HS-27A (cell line): ENCODE results near the gene ABTB2.
A peak's percentile ranks its signal among the peaks of the same experiment; 100 is the strongest.

Experiments used
- DNase-seq: peaks from one replicate; pipeline ENCODE4 v3.0.0-alpha.2; 2012; ENCODE audit warnings: low read depth, missing footprints

Gene ABTB2

DNA sequence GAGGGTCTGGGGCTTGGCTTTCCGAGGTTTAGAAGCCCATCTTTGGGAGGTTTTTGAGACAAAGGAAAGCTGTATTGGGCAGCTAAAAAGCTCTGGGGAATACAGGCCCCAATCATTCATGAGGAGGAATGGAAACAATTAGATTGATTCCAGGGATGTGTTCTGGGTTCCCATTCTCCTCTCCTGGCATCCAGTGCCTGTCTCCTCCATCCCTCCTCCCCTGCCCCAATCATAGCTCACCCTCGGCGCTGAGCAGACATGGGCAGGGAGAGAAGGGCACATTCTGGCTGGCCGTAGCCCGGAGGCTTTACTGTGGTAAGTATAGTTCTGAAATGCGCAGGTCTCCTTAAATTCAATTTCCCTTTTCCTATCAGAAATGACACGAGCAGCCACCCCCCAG lies 42.4 kb downstream of the ABTB2 start:
- no peak for DNase-seq

DNA sequence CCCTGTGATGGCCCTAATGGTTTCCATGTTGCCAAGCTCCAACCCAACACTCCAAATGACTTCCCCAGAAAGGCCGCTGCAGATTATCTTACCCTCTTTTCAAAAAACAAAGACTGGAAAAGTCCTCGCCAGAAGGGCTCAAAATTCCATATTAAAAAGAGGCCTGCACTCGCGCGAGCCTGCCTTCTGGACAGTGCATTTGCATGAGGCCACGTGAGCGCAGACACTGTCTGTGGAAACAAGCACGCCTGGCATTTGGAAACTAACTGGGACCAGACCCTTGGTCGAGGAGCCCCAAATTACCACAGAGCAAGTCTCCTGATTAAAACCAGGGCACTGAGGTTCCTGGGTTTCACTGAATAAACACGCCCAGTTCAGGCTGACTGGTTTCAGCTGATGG lies 42.9 kb downstream of the ABTB2 start:
- DNase-seq: no peak

DNA sequence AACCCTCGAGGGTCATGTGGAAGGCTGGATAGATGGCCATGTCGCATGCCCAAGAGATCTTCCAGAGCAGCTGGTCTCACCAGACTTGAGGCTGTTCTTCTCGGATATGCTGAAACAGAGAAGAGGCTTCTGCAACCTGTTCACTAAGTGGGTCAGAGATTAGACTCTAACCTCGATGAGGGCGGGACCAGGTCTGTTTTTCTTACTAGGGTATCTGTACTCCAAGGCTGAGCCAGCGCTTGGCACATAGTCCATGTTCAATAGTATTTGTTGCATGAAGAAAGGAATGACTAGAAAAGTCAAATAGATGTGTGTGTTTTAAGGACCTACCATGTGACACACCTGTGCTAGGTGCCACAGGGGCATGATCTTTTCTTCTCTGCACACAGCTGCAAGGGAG lies 43.6 kb downstream of the ABTB2 start:
- no peak for DNase-seq

DNA sequence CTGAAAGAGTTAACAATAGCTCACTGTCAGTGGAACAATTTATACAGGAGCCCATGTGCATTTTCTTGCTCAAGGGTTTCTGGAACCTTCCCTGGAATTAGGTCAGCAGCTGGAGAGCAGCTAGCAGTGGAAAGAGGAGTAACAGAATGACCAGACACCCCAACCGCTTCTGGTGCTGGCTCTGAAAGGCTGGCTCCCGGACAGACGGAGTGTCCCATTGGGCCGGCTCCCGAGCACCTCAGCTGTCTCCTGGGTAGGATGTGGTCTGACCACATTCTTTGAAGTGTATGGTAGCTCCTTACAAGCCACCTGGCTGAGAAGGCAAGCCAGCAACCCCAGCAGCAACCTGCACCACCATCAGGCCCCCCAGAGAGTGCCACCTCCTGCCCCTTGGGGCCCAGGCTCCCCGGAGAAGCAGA lies 44.7 kb downstream of the ABTB2 start:
- no peak for DNase-seq

DNA sequence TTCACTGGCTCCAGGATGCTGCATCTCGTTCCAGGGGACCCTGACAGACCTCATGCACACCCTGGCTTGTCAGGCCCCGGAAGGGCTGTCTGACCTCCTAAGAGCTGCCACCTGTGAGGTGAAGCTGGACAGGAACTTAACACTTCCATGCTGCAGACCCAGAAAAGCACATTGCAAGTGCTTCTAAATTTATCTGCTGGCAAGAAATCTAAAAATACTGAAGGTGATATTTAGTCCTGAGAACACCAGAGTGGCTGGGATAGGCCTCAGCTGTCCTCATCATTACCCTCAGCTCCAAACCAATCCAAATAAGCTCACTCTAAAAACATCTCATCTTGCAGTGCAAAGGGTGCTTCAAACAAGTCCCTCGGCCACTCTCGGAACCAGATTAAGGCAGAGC lies 46.7 kb downstream of the ABTB2 start:
- DNase-seq: no peak

DNA sequence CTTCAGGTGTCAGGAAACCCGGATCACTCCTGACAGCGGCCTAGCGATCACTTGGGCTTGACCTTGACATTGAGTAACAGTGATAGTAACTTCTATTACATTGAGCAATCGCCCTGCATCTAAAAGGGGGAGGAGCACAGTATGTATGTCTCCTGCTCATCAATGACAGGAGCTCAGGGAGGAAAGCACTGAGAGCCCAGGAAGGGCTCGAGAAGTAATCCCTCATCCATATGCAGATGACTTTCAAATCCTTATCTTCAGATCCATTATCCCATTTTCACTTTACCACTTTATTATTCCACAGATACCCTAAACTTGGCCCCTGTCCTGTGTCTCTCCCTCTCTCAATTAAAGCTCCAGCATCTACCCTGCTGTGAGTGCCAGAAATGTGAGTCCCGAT lies 47.8 kb downstream of the ABTB2 start:
- no peak for DNase-seq

DNA sequence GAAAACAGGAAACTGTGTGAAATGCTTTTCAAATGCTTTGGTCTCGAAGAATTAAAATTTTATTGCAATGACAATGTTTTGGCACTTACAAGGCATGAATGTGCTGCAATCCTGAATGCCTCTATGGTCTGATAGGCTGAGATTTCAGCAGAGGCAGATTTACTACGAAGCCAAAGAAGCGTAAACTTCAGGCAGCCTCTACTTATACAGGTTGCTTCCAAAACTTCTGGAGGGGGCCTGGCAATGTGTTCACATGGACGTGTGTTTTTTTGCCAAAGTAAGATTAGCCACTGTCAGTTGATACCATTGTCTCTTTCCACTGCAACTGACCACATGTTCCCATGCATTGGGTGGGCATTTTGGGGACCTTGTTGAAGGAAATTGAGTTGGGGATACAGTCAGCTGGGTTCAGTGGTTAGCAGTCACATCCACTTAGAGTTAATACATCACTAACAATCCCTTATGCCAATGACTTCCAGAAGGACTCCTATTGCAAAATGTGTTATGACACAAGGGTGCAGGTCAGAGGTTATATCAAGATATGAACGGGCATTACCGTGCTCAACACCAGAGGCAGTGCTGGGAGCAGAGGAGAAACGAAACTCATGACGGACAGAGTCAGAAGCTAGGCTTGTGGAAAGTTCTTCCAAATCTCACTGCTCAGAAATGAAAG lies 48.8 kb downstream of the ABTB2 start:
- DNase-seq: no peak

DNA sequence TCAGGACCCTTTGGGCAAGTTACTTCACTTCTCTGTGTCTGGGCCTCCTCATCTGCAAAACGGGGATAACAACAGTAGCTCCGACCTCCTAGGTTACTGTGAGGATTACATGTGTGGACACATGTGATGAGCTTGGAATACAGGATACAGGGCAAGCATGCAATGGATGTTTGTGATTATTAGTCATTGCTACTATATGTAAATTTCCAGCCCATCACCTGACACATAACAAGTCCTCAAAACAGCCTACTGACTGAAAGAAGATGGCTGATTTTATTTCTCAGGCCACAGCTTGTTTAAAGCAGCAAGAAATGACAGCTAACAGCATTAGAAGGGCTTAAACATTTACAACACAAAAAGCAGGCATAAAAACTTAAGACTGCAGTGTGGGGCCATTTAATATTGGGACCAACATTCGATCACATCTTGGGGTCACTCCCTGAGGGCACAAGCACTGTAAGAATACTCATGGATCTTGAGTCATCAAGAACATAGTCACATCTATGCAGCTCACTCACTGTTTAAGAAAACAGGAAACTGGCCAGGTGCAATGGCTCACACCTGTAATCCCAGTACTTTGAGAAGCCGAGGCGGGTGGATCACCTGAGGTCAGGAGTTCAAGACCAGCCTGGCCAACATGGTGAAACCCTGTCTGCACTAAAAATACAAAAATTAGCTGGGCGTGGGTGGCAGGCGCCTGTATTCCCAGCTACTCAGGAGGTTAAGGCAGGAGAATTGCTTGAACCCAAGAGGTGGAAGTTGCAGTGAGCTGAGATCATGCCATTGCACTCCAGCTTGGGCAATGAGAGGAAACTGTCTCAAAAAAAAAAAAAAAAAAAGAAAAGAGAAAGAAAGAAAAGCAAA lies 49.5 kb downstream of the ABTB2 start:
- DNase-seq: no peak

DNA sequence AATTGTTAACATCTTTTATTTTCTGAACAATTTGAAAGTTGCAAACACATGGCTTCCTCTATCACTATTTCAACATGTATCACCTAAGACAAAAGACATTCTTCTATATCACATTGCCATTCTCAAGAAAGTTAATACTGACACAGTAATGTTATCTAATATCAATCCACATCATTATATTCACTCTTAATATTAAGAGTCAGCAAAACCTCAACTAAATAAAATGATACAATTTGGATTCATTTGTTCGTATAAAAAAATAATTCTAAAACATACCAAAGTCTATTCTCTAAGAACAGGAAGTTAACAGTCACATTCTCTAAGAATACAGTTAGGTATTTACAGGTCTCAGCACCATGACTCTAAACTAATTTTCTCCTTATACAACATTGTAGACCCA lies 52.0 kb downstream of the ABTB2 start:
- no peak for DNase-seq

DNA sequence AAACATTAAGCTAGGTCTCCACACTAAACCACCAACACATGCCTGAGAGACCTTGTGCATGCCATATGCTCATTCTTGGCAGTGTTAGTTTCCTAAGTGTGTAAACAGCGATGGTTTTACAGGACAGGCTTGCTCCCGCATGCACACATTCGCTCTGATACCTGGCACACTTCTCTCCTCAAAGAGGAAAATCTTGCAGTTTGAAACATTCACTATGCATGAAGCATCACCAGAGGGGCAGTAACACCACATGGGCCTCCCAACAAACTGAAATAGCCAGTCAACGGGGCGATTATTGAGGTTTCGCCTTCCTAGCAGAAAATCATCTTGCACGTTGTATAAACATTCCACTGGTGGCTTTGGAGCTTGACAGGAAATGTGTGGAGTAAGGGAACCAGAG lies 52.6 kb downstream of the ABTB2 start:
- no peak for DNase-seq

DNA sequence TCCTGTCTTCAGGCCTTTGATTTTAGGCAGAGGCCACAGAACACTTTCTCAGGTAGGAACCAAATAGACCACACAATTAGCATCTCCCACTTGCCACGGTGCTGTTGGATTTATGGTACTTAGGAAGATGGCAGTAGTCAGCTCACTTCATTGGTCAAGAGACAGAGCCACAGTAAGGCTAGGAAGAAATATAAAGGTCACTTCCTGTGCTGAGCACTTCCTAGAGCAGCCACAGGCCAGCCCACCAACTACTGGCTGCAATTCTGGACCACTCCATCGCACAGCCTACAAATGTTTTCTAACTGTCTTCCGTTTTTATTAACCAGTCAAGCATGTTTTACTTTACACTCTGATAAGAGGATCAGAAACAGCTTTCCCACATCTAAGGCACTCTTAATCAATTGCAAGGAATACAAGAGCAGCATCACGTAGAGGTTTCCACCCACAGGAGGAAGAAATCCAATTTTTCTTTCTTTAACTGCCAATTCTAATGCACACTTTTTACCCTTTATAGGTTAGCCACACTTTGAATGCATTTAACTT lies 54.7 kb downstream of the ABTB2 start:
- DNase-seq: no peak

DNA sequence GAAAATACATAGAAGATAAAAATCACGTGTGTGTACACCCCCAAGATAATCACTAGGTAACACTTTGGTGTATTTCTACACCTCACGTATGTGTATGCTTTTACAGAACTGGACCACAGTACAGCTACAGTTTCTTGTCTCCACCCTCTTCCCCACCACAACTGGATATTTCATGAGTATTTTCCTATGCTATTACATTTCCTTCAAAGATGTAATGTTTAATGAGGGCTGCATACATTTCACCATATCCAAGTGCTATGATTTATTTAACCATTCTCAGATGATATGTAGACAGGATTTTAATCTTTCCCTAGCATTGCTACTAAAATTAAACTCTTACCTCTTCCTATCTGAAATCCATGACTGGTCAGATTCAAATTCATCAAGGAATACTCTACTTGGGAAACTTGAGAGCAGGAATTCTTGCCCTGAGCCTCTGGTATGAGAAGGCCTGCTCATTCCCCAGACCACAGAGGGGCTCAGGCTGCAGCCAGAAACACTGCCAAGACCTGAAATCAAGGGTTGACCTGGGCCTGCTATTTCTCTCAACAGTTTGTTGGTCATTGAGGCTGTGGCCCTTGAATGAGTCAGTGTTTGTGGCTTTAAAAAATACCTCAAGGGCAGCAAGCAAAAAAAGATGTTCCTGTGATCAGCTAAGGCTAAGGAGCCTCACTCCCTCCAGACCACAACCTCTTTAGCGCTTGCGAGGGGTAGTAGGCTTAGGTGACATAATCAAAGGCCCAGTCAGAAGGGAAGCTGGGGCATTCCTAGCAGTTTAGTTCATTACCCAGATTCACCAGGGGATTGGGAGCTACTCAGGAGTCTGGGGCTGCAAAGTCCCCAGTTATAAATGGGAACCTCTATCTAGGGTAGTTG lies 55.5 kb downstream of the ABTB2 start:
- DNase-seq: peak; percentile 94

DNA sequence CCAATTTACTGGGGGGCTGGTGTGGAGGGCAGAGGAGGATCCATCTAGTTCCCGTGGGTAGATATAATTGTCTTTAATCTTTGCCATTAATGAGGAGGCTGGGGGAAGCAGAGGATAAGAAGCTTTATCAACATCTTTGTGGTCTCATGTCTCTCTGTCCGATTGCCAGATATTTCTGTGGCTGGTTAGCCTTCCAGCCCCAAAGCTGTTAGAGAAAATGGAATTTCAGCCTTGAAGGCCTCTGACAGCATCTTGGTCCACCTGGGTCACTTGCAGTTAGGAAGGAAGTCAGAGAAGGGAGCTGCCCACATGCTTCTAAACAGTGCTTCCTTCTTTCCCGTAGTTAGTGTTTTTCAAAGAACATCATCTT lies 56.9 kb downstream of the ABTB2 start:
- DNase-seq: no peak

DNA sequence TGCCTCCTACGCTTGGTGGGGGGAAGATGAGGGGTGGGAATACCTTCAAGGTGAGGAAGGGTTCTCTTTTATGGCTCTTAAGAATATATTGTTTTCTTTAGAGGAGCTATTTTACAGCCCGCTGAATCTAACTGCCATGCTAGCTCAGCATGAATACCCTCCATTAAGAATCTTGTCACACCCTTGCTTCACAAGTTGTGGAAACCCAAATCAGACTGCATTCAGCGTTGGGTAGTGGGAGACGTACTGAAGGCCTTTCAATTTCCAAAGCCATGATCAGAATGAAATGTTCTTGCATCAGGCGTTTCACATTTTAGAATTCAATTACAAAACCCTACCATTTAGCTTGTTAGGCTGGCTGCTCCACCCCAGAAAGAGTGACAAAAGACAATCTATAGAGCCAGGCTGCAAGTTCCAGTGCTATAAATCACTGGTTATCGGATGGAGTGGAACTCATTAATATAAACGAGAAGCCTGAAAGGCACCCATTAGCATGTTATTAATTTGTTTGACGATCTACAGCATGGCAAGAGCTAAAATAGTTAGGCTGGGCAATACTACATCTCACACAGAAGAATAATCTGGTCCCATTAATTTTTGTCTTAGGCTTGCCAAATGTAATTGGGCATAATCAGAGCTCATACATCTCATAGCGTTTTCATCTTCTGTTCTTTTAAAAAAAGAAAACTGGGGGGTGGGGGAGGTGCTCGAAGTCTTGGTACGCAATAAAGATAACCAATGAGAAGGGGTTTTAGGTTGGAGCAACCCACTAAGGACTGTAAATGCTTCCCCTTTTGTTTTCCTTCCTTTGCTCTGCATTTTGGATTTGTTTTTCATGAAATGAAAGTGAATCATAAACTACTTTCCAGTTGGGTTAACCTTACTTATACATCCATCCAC lies 57.5 kb downstream of the ABTB2 start:
- DNase-seq: no peak

DNA sequence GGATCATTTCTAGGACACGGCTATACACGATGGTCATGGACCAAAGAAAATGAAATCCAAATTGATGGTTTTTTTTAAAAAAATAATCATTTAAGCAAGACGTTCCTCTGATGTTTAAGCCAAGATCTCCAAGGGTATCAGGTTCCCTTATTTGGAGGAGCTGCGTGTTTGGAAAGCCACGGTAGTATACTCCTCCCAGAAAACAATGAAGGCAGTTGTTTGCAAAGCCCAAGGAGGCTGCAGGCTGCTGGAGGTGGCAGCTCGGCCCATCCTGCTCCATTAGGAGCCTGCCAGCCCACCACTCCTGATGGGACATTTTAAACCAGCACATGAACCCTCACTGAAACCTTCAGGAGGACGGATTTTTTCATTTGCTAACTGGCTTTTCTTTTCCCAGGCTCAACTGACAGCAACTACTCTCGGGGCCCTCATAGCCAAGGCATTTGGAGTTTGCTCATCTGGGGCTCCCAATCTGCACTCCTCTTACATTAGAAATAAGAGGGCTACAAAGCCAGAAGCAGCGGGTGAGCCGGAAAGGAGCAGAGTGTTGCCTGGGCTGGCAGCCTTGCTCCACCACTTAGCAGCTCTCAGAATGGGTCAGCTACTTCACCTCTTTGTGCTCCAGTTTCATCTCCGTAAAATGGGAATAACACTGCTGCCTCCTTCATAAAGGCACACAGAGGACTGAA lies 58.4 kb downstream of the ABTB2 start:
- no peak for DNase-seq

DNA sequence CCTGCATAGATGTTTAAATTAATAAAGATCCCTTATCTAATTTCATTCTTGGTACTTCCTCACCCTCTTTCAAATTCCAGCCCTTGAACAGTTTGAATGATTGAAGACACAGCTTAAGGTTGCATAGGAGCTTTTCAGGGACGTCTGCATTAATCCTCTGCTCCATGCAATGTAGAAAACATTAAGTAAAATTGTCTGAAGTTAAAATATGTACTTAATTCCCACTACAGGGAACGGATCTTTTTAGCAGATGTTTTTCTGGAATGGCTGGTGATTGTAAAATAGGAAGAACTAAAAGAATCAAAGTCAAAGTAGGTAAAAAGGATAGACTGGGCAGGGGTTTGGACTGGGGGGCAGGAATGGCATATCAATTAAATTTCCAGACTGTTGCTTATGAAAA lies 58.9 kb downstream of the ABTB2 start:
- DNase-seq: no peak

DNA sequence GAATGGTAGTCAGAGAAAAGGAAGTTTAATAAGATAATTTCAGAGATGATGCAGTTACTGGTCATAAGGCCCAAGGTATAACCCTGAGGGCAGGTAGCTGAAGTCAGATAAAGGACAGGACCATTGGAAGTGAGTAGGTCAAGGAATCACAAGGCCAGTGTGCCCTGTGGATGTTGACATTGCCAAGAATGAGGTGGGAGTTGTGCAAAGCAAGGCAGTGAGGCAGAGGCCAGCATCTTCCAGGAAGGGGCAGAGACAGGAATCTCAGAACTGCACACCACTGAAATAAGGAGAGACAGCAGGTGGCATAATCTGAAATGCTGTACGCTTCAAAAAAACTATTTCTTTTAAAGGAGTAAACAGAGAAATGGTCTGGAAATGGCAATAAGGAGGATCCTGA lies 61.4 kb downstream of the ABTB2 start:
- DNase-seq: no peak

DNA sequence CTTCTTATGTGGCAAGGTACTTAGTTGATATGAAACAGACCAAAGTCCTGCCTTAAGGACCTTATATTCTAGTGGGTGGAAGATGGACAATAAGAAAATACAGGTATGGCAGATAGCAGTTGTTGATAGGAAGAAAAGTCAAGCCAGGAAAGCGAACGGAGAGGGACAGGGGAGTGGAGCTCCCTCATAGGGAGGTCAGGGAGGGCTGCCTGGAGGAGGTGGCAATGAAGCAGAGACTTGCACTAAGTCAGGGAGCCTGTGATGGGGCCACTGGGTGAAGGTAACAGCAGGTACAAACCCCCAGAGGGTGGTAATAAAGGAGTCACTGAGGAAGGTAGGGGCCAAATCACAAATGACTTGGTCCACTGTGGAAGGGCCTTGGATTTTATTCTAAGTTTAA lies 65.3 kb downstream of the ABTB2 start:
- no peak for DNase-seq

DNA sequence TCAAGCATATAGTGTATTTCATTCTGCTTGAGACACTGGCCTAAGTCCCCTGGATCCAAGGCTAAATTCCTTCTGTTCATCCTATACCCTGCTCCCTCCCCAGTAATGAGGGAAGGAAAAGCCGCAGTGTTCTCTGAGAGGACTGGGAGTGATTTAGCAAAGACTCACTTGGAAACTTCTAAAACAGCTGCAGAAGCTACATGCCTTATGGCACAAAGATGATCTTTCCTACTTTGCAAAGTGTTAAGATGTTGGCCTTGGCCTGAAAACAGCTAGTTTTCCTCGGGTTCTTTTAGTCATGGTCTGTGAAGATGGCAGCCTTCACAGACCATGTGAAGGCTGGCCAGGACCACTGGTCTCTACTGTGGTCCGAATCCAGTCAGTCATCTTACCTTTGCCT lies 65.7 kb downstream of the ABTB2 start:
- DNase-seq: no peak

DNA sequence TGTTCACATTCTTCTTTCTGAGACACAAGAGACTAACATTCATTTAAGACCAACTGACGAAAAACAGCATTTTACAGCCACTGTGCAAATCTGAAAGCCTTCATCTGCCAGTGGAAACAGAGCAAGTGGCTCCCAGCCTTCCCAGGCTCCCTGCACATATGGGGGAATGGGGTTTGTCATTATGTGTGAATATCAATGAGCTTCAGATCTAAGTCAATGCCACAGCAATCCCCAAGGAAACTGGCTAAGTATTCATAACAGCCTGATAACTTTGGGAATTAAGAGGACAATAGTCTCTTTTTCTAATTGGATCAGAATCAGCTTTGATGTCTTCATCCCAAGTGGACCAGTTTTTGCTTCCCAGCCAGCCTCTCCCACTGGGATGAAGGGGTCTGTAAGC lies 66.9 kb downstream of the ABTB2 start:
- DNase-seq: no peak

DNA sequence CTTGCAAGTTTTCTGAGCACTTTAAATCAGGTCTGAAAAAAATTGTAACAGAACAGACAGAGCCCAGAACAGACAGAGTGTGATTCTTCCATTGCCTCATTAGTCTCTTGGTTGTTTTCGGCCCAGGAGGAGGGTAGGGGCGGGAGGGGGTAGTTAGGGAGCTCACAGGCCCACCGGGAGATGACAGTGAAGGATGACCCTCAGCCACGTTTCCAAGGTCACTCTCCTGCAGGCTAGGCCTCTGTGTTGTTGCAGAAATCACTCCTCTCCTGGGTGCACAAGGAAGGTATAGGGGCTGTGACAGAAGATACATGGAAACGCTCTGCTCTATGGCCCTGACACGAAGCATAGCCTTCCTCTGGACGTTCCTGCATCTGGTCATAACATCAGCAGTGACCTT lies 69.3 kb downstream of the ABTB2 start:
- DNase-seq: no peak
